ENCODE measurements around the gene KDF1. TPM values are rescaled to one million over a fixed set of nuclear protein-coding genes. Genes with fewer than 3 reads are reported as not detected.

The KDF1 gene
- total and polyA plus RNA-seq, 4 donors, result 0.24 to 0.26 TPM; not detected in 2

DNA sequence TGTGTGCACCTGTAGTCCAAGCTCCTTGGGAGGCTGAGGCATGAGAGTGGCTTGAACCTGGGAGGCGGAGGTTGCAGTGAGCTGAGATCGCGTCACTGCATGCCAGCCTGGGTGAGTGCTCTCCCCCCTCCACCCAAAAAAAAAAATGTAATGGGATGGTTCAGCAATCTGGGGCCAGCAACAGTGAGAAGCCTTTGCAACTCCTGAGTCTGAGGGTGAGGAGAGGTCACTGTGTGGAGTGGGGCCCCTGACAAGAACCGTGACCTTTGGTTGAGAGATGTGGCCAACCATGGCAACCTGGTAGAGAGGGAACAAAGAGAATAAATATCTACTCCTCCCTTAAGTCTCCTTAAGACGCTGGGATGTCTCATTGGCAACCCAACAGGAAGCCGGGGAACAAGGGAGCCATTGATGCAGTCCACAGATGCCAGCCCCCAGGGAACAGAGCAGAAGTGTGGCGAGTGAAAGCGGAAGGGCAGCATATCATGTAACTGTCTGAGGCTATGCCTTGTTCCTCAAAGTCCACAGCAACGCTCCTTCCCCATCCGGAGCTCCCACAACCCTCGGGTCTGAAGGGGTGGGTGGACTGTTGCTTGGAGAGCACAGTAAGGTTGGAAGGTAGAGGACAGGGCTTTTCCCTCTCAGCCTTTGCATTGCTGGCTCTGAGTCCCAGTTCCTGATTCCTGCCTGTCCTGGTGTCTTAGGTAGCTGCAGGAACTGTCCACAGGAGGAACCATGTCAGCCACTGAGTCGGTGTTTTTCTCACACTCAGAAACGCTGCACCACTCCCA is 41.5 kb upstream of the KDF1 start:
- Histone ChIP-seq H3K27me3 (ENCODE audit: control insufficient read depth, insufficient read depth, low read length) (no peaks in the 10 kb centered on the region), H3K27ac (ENCODE audit: low read depth, low read length) (peak overlapping the region; percentile 92), H3K36me3 (ENCODE audit: control insufficient read depth, insufficient read depth, low read length) (peaks cover 6% of the 10 kb centered on the region), H3K4me3 (ENCODE audit: low read depth, low read length) (no peak overlapping the region), H3K4me1 (ENCODE audit: control insufficient read depth, insufficient read depth, low read length) (peaks cover 61% of the 10 kb centered on the region), H3K9me3 (ENCODE audit: control insufficient read depth, insufficient read depth, low read length) (no peaks in the 10 kb centered on the region)
- WGBS (ENCODE audit: insufficient coverage), result 12% methylated on average over 6 of the region's 13 CpGs
- peak in 4 of 6 donors; percentile 43 to 85 (median 68) for DNase-seq (ENCODE audit: low read depth in 4 of 6, low spot score in 6 of 6)

DNA sequence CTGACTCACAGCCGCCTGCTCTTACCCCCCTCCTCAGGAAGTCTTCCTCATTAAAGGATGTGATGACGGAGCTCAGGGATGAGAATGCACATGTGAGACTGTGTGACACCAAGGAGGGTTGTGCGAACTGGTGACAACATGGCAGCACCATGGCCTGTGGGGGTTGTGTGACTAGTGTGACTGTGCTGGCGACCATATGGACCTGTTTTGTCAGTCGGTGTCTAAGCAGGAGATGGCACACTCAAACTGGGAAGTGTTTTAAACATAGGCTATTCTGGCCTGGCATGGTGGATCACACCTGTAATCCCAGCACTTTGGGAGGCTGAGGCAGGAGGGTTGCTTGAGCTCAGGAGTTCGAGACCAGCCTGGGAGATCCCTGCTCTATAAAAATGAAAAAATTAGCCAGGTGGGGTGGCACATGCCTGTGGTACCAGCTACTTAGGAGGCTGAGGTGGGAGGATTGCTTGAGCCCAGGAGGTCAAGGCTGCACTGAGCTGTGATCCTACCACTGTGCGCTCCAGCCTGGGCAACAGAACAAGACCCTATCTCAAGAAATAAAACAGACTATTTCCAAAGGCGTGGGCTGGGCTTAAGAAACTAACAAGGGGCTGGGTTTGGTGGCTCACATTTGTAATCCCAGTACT is 40.7 kb upstream of the KDF1 start:
- Histone ChIP-seq H3K9me3 (ENCODE audit: control insufficient read depth, insufficient read depth, low read length) (no peaks in the 10 kb centered on the region), H3K4me1 (ENCODE audit: control insufficient read depth, insufficient read depth, low read length) (peaks cover 70% of the 10 kb centered on the region), H3K4me3 (ENCODE audit: low read depth, low read length) (no peak overlapping the region), H3K27me3 (ENCODE audit: control insufficient read depth, insufficient read depth, low read length) (peaks cover 5% of the 10 kb centered on the region), H3K36me3 (ENCODE audit: control insufficient read depth, insufficient read depth, low read length) (peaks cover 2% of the 10 kb centered on the region), H3K27ac (ENCODE audit: low read depth, low read length) (peak overlapping the region; percentile 92)
- 90% methylated on average over 7 of the region's 8 CpGs for WGBS (ENCODE audit: insufficient coverage)
- DNase-seq (ENCODE audit: low read depth in 4 of 6, low spot score in 6 of 6), result peak in 1 of 6 donors; percentile 15

DNA sequence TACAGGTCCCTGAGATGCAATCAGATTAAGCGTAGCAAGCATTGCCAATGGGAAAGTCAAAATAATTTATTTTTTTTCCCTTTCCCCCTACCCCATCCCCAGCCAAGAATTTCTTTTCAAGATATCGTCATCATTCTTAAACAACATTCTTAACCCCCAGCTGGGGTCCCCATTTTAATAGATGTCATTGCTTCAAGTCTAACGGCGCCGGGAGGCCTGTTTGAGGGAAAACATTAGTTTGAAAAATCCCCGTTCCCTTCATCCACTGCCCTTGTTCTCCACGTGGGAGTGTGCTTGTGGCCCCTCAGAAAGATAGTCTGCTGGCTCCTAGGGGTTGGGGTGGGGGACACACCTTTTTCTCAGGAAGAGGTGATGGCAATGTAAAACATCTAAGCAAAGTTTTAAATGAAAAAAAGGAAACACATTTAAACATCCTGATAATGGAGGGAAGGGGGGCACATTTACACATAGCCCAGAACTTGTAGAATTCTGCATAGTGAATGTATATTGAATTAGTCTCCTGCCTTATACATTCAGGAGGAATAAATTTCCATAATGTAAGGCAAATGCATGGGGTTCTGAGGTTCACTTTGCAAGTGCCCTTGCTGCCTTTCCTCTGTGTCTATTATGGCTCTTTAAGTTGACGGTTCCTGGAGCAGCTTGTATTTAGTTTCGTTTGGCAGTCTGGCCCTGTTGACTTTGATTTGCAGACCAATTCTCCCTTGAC is 40.0 kb upstream of the KDF1 start:
- no peaks in the 10 kb centered on the region for H3K36me3 ChIP-seq (ENCODE audit: control insufficient read depth, insufficient read depth, low read length)
- peaks cover 76% of the 10 kb centered on the region for H3K4me1 ChIP-seq (ENCODE audit: control insufficient read depth, insufficient read depth, low read length)
- DNase-seq (ENCODE audit: low read depth in 4 of 6, low spot score in 6 of 6), result no peak
- H3K27me3 ChIP-seq (ENCODE audit: control insufficient read depth, insufficient read depth, low read length), result peaks cover 11% of the 10 kb centered on the region
- 71% methylated on average over 3 of the region's 9 CpGs for WGBS (ENCODE audit: insufficient coverage)
- H3K4me3 ChIP-seq (ENCODE audit: low read depth, low read length), result no peak overlapping the region
- H3K27ac ChIP-seq (ENCODE audit: low read depth, low read length), result peak overlapping the region; percentile 40
- H3K9me3 ChIP-seq (ENCODE audit: control insufficient read depth, insufficient read depth, low read length), result no peaks in the 10 kb centered on the region

DNA sequence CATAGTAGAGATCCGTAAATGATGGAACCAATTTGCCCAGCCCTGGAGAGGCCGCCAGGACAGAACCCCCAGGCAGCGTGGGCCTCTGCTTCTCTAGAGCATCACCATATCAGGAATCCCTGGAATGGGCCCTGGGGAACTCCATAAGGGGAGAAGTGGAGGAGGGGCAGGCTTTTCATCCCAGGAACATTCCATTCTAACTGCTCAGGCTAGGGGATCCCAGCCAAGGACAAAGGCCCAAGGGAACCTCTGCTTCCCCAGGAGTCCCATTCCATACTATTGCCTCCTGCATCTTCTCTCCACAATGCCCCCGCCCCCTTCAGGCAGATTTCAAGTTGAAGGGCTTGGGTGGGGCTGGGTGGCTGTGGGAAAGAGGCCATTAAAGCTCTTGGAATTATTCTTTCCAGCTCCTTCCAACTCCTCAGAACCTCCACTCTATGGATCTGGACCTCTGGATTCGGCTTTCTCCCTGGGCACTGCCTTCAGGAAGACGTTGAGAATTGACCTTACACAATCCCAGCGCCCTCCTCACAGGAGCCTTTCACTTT is 39.2 kb upstream of the KDF1 start:
- peak overlapping the region; percentile 40 for H3K27ac ChIP-seq (ENCODE audit: low read depth, low read length)
- peak in 1 of 6 donors; percentile 23 for DNase-seq (ENCODE audit: low read depth in 4 of 6, low spot score in 6 of 6)

DNA sequence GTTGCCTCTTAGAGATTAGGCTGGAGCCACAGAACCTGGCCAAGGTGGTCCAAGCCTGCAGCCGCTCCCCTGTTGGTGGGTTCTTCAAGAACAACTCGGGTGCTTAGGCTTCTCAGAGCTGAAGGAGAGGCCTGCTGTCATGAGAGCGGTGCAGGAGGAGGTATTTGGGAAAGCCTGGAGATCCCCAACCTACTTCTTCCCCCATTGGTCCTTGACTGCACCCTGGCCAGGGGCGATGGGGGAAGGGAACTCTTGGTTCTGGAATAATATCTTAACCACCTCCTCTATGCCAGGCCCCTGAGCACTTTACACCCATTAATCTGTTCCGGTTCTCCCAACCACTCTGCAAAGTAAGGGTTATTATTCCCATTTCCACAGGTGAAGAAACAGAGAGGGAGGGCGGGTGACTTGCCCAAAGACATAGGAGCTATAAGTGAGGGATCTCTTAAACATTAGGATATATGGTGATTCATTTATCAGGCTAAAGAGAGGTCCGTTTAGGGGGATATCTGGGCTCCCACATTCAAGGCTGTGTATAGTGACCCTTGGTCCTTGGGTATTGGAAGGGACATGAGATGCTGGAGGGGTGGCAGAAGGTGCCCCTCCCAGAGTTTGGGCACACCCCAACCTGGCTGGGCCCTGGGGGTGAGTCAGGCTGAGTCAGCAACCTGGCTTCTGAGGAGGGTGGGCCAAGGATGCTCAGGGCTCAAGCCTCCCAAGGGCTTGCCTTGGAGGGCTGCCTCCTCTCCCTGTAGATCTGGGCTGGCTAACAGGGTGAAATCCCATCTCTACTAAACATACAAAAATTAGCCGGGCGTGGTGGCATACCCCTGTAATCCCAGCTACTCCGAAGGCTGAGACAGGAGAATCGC is 38.4 kb upstream of the KDF1 start:
- no peak overlapping the region for H3K4me3 ChIP-seq (ENCODE audit: low read depth, low read length)
- peaks cover 21% of the 10 kb centered on the region for H3K27me3 ChIP-seq (ENCODE audit: control insufficient read depth, insufficient read depth, low read length)
- no peak overlapping the region for H3K27ac ChIP-seq (ENCODE audit: low read depth, low read length)
- H3K36me3 ChIP-seq (ENCODE audit: control insufficient read depth, insufficient read depth, low read length), result no peaks in the 10 kb centered on the region
- WGBS (ENCODE audit: insufficient coverage), result 92% methylated on average over 5 of the region's 11 CpGs
- H3K9me3 ChIP-seq (ENCODE audit: control insufficient read depth, insufficient read depth, low read length), result no peaks in the 10 kb centered on the region
- DNase-seq (ENCODE audit: low read depth in 4 of 6, low spot score in 6 of 6), result no peak
- H3K4me1 ChIP-seq (ENCODE audit: control insufficient read depth, insufficient read depth, low read length), result peaks cover 70% of the 10 kb centered on the region

More for the DNA sequence above, 39.2 kb upstream of the KDF1 start:
- WGBS (ENCODE audit: insufficient coverage), result 55% methylated on average over 3 of the region's 7 CpGs
- no peaks in the 10 kb centered on the region for H3K36me3 ChIP-seq (ENCODE audit: control insufficient read depth, insufficient read depth, low read length)
- H3K27me3 ChIP-seq (ENCODE audit: control insufficient read depth, insufficient read depth, low read length), result peaks cover 18% of the 10 kb centered on the region
- no peaks in the 10 kb centered on the region for H3K9me3 ChIP-seq (ENCODE audit: control insufficient read depth, insufficient read depth, low read length)
- peaks cover 74% of the 10 kb centered on the region for H3K4me1 ChIP-seq (ENCODE audit: control insufficient read depth, insufficient read depth, low read length)
- H3K4me3 ChIP-seq (ENCODE audit: low read depth, low read length), result no peak overlapping the region

DNA sequence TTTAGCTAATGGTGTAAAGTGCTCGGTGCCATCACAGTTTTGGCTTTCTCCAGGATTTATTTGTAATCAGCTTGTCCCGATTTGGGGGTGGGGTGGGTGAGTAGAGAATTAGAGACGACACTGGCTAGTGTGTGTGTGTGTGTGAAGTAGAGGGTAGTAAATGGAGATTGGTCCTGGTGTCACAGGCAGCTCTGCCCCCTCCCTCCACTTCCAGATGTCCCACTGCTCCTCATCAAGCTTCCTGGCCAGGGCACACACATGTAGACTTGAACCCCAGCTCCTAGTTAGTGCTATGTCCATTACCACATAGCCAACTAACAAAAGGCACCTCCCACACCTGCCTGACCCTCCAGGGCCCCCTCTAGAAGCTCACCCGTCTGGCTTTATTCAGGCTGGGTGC is 36.4 kb upstream of the KDF1 start:
- DNase-seq (ENCODE audit: low read depth in 4 of 6, low spot score in 6 of 6), result peak in 1 of 6 donors; percentile 6
- 76% methylated on average over 2 of the region's 4 CpGs for WGBS (ENCODE audit: insufficient coverage)
- Histone ChIP-seq H3K4me3 (ENCODE audit: low read depth, low read length) (no peak overlapping the region), H3K36me3 (ENCODE audit: control insufficient read depth, insufficient read depth, low read length) (no peaks in the 10 kb centered on the region), H3K27ac (ENCODE audit: low read depth, low read length) (no peak overlapping the region), H3K9me3 (ENCODE audit: control insufficient read depth, insufficient read depth, low read length) (no peaks in the 10 kb centered on the region), H3K4me1 (ENCODE audit: control insufficient read depth, insufficient read depth, low read length) (peaks cover 68% of the 10 kb centered on the region), H3K27me3 (ENCODE audit: control insufficient read depth, insufficient read depth, low read length) (peaks cover 35% of the 10 kb centered on the region)

DNA sequence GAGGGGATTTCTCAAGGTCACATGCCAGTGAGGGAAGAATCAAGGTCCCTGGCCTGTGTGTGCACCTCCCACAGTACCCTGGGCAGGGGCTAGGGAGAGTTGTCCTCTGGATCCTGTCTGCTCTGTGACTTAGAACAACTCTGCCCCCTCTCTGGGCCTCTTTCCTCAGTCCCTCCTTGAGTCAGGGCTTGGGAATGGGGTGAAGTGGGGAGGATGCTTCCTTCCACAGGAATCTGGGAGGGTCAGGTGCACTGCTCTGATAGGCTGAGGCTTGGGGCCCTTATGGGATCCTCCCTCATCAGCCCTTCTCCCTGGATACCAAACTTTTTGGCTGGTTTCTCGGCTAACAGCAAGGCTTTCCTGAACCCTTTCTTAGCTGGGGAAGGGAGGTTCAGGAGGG is 35.8 kb upstream of the KDF1 start:
- WGBS (ENCODE audit: insufficient coverage), result 83% methylated on average over 1 of the region's 1 CpG
- DNase-seq (ENCODE audit: low read depth in 4 of 6, low spot score in 6 of 6), result no peak
- Histone ChIP-seq H3K9me3 (ENCODE audit: control insufficient read depth, insufficient read depth, low read length) (no peaks in the 10 kb centered on the region), H3K27ac (ENCODE audit: low read depth, low read length) (no peak overlapping the region), H3K36me3 (ENCODE audit: control insufficient read depth, insufficient read depth, low read length) (no peaks in the 10 kb centered on the region), H3K4me1 (ENCODE audit: control insufficient read depth, insufficient read depth, low read length) (peaks cover 61% of the 10 kb centered on the region), H3K27me3 (ENCODE audit: control insufficient read depth, insufficient read depth, low read length) (peaks cover 41% of the 10 kb centered on the region), H3K4me3 (ENCODE audit: low read depth, low read length) (no peak overlapping the region)

DNA sequence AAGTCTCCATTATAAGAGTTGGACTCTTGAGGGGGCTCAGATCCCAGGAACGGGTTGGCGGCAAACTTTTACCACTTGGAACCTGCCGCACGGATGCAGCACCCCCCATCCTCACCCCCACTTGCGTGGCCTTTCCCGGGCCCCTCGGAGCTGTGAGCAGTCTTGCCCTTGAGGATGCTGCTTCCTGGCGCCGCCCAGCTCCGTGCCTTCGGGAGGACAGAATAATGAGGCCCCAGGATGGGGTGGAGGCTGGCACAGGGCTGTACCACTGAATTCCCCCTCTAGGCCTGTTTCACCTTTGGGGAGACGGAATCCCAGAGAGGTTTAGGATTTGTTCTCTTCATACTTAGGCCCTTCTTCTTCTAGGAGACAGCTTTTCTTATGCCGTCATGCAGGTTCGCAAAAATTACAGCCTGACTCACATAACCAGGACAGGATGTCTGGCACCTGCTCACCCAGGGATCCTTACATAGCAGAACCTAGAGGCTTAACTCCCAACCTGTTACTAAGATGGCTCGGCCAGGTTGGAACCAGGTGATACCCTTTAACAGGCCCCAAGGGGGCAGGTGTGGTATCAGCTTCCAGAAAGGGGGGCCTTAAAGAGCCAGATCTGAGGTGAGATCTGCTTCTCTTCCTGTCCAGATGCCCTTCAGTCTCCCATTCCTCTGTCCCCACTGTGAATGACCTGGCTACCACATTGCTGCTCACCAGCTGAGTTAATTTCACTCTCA is 34.7 kb upstream of the KDF1 start:
- 19% methylated on average over 10 of the region's 15 CpGs for whole genome bisulfite sequencing (ENCODE audit: insufficient coverage)
- no peak overlapping the region for H3K27ac ChIP-seq (ENCODE audit: low read depth, low read length)
- H3K27me3 ChIP-seq (ENCODE audit: control insufficient read depth, insufficient read depth, low read length), result peaks cover 41% of the 10 kb centered on the region
- H3K36me3 ChIP-seq (ENCODE audit: control insufficient read depth, insufficient read depth, low read length), result no peaks in the 10 kb centered on the region
- peaks cover 55% of the 10 kb centered on the region for H3K4me1 ChIP-seq (ENCODE audit: control insufficient read depth, insufficient read depth, low read length)
- no peak for DNase-seq (ENCODE audit: low read depth in 4 of 6, low spot score in 6 of 6)
- H3K4me3 ChIP-seq (ENCODE audit: low read depth, low read length), result peak overlapping the region; percentile 52
- H3K9me3 ChIP-seq (ENCODE audit: control insufficient read depth, insufficient read depth, low read length), result no peaks in the 10 kb centered on the region
